Caki2 (cell line): ENCODE measurements around the gene CCDC85C. TPM values are rescaled to one million over a fixed set of nuclear protein-coding genes. Genes with fewer than 3 reads are reported as not detected.

ENCODE experiments used
- DNase-seq: peaks from one replicate; pipeline ENCODE4 v3.0.0-alpha.2; 2015; ENCODE audit warnings: low read depth
- in situ Hi-C: cut with HindIII; loops from 2 replicates; pipeline ENCODE4 v1.10.0; 2016; ENCODE audit warnings: low sequenced_read_pairs, low pct_unique_long_range_greater_than_20kb, mixed read lengths
- total RNA-seq: library from RNA; depleted of rRNA; stranded (reverse); fragments of >200 nt; shearing (Covaris generic); gene quantifications from 2 replicates; pipeline ENCODE4 v1.2.3, GENCODE V29; 2014; ENCODE audit warnings: low replicate concordance

The CCDC85C gene
- total RNA-seq, 1 experiment from 2014 or later, result 21.6 TPM

DNA sequence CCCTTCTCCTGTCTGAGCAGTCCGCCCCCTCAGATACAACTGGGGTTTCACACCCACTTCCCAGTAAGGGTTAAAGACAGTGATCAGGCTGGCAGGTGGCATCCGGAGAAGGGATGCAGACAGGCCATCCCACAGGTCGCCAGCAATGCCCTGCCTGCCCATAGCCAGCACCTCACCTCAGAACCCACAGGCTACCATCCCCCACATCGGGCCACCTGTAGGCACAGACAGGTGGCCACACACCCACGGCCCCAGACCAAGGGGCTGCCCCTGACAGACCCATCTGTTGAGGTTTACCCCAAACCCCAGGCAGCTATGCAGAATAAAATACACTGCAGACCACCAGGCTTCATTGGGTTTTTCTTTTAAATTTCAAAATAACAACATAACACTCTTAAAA, 65.3 kb downstream of the CCDC85C start:
- no peak for DNase-seq
- in situ Hi-C loops, result no loop called here

DNA sequence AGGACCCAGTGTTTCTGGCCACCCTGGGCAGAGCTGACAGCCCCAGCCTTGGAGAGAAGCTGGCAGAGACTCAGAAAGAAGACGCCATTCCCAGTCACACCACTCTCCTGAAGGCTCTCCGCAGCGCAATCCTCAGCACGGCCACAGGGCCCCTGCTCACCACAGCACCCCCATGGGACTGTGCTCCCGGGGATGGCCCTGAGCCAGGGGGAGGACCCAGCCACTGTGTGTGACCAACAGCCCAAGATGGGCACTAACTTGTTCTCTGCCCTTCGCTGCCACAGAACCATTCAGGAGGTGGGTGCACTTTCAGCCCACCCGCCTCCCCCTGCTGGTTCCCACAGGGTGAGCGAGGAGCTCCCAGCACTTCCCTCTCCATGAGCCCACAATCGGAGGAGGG, 65.7 kb downstream of the CCDC85C start:
- no peak for DNase-seq
- in situ Hi-C loops, result no loop called here

DNA sequence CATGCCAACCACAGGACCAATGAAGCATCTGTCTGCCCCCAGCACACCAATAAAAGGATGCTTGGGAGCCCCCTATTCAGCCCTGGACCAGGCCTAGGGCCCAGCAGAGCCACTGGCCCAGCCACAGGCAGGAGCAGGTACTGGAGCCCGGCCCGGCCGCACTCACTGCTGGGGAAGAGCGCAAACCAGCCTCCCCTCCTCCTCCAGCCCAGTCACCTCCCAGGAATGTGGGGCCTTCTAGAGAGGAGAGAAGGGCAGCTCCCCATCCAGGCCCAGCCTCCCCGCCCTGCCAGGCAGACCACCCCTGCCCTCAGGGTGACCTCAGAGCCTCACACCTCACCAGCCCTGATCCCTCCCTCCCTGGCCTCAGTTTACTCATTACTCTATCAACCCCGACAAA, 66.6 kb downstream of the CCDC85C start:
- in situ Hi-C loops, result no loop called here

DNA sequence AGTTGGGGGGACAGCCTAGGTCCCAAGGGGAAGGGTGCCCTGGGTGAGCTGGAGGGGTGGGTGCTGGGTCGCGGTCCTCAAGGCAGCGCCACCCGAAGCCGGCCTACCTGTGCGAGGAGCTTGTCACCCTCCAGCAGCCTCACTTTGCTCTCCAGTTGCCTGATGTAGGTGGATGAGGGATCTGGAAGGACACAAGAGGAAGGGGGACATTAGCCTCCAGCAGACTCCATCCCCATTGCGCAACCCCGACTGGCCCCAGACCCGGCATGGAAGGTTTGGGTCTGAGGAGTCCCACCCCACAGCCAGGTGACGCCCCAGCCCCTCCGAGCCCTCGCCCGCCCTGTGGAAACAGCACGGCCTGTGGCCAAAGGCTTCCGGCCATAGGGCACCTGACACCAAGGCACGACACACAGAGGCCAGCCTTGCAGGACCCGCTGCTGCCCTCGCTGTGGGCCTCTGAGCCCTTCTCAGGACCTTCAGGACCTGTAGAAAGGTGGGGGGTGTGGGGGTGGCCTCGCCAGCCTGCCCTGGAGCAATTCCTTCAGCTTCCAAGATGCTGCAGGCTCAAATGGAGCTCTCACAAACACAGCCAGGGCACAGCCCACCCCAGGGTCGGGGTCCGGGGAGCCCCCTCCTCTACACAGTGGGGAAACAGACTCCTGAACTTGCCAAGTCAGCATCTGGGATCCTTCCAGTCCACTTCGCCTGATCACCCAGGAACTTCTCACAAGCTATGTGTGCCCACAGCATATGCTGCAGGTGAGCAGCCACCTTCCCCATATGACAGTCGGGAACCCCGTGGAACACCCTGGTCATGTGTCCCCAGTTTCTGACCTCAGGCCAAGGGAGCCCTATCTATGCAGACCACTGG, 67.9 kb downstream of the CCDC85C start:
- no peak for DNase-seq

More for the DNA sequence above, 66.6 kb downstream of the CCDC85C start:
- DNase-seq, result peak; percentile 11

DNA sequence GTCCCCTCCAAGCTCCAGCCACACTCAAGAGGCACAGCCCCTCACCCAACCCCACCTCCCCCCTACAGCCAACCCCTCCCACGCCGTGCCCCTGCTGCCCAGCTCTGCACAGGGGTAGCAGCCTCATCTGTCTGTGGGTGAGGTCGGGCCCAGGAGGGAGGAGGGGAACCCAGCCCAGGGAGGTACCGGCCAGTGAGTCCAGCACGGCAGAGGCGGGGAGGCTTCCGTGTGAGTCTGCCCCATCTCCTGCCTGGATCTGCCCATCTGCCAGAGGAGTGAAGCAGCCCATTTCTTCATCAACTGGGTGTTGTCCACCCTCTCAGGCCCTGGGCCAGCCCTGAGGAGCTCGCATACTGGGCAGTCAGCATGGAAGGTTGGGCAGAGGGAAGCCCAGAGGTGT, 68.6 kb downstream of the CCDC85C start:
- DNase-seq, result no peak
- in situ Hi-C loops, result no loop called here

More for the DNA sequence above, 67.9 kb downstream of the CCDC85C start:
- in situ Hi-C loops, result no loop called here

DNA sequence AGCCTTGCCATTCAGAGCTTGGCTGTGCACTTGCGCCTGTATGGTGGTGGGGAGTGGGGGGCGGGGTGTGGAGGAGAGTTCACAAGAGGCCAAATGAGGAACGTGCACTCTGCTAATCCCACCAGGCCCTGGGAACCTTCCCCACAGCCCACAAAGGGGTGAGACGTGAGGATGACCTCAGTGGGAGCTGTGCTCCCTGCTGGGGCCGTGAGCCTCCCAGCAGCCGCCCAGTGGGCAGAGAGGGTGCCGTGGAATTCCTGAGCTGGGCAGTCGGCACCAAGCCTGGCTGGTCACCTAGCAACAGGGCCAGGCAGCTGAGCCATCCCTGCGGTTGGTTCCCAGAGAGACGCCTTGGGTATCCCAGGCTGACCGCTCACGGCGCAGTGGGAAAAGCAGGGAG, 69.1 kb downstream of the CCDC85C start:
- in situ Hi-C loops, result no loop called here
- no peak for DNase-seq

DNA sequence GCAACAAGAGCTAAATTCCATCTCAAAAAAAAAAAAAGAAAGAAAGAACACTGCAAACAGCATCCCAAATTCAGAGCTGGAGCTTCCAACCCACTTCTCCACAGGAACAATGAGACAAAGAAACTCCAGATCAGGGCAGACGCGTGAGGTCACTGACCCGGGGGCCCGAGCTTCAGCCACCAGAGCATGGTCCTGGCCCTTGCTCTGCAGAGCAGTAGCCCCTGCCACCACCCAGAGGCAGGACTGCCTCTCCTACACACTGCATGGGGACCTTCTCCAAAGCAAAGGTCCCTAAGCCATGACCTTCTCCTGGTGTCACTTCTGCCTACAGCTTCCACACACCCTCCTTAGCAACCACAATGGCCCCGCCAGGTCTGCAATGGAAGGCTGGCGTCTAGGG, 69.7 kb downstream of the CCDC85C start:
- in situ Hi-C loops, result no loop called here
- DNase-seq, result no peak

DNA sequence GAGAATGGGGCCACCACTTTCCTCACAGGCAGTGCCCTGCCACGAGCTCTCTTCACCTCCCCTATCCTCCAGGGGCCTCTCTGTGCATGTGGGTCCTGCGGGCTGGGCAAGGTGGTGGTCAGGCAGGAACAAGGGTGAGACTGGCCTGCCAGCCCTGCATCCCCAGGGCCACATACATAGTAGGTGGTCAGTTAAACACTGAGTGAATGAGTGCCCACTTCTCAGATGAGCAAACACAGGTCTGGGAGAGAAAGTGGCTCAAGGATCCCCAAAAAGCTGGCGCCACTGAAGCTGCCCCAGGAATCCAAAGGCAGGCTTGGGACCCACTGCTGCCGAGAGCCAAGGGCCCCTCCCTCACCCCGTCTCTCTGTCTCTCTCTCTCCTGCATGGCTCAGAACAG, 71.7 kb downstream of the CCDC85C start:
- no peak for DNase-seq
- in situ Hi-C loops, result no loop called here

DNA sequence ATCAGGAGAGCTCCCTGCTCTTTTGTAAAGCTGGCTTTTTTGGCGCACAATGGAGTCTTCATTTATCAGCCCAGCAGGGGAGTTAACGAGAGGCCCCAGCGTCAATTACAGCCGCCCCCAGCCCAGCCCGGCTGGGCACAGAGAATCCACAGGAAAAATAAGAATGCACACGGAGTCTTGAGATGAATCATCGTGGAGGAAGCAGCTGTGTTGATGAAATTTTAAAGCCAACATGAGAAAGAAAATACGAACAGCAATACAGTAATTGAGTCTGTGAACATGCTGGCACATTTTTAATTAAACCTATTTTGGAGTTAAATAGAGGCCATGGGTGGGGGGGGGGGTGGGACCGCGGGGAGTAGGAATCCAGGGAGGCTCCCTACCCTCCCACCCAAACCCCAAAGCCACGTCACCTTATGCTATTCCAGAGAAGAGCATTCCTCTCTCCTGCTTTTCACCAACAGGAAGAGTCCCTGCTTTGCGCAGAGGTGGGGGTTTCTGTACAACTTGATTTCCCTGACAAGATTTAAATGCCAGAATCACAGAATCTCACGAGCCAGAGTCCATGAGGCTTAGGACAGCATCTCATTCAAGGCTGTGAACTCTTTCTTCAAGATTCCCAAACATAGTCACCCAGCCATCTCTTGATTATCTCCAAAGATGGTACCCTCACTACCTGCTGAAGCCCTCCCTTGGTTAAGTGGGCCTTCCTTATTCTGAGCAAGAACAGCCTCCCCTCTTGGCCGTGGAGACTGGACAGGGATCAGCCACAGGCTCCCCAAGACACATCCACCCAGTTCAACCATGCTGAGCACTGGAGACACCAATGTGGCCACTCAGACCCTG, 72.5 kb downstream of the CCDC85C start:
- in situ Hi-C loops, result no loop called here
- DNase-seq, result no peak

DNA sequence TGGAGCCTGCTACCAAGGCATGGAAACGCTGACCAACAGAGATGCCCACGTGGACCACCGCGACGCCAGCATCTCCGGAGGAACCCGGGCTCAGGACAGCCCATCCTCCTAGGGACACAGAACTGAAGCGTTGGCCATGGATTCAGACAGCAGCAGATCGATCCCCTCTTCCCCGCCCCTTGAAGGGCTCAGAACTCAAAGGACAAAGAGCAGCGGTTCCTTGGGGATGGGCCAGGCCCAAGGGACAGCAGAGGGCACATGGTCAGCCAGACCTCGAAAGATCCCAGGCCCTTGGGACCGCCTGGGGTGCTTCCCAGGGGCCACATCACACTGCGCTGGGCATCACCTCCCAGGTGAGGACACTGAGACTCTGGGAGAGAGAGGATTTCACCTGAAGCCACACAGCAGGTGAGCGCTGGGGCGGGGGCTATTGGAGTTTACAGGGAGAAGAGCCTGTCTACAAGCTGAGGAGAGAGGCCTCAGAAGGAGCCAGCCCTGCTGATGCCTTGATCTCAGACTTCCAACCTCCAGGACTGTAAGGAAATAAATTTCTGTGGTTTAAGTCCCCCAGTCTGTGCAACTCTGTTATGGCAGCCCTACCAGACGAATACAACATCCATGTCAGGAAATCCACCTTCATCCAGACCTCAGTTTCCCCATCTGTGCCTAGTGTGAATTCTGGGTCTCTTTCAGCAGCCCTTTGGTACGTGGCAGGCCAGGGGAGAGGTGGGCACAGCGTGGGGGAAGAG, 73.4 kb downstream of the CCDC85C start:
- in situ Hi-C loops, result no loop called here
- DNase-seq, result no peak

DNA sequence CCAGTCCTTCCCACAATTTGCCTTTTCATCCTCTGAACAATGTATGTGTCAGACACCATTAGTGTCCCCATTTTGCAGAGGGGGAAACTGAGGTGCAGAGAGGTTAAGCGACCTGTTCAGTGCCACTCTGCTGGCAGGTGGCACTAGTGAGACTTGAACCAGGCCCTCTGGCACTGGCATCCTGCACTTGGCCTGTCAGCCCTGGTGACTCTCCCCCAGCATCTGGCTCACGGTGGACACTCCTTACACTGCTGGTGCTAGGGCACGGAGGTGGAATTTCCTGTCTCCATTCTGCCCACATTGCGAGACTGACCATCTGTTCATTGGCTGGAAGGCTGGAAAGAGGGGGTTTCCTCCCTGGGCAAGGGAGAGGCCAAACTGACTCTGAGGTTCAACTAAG, 74.1 kb downstream of the CCDC85C start:
- in situ Hi-C loops, result no loop called here
- DNase-seq, result no peak

DNA sequence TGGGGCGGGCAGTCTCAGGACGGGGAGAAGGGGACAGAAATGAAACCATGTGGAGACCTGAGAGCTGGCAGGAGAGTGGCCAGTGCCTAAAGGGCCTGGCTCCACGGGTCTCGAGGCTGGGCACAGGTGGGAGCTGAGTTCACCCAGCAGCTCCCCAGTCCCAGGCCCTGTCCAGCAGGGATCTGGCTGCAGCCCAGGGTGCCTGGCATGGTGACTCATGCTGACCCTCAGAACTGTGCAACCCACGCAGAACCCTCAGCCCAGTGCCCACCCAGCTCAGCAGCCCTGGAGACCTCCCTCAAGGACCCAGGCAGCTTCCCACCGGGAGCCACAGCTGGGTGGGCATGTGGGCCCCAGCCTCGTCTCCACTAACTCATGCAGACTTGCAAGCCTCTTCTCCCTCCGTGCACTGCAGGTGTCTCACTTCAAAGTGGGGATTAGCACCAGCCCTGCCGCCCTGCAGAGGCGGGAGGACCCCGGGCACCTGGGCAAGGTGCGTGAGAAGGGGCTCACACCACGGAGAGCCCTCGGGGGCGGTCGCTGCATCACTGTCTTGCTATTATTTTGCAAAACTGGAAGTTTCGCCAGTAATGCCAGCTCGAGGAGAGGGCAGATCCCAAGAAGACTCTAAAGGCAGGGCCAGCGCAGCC, 76.5 kb downstream of the CCDC85C start:
- in situ Hi-C loops, result no loop called here
- no peak for DNase-seq

DNA sequence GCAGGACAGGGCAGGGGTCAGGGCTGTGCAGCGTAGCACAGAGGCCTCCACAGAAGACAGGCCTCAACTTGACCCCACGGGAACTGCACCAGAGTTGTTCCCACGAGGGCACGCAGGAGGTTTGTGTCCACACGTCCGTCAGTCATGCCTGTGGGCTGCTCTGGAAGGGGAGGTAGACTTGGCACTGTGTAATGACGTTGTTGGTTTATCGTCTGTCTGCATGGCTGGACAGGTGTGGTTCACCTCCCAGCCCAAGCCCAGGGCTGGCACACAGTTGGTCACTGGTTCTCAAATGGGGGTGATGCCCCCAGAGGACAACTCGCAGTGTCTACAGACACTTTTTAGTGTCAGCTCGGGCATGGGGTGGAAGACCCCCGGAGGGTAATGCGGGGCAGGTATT, 77.0 kb downstream of the CCDC85C start:
- no peak for DNase-seq
- in situ Hi-C loops, result no loop called here

DNA sequence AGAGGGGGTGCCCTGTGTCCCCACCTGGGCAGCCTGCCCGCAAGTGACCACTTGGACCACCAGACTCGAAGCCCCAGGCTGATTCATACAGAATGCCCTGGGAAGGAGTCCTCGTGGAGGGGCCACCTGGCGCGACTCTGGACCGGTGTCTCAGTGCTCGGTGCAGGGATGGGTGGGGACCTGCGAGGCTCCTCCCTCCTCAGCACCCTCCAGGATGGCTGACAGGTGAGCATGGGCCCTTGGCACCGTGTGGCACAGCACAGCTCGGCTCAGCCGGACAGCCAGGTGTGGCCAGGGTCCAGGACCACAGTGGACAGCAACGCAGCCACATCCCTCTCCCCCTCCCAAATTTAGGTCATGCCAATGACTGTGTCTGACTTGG, 78.3 kb downstream of the CCDC85C start:
- in situ Hi-C loops, result no loop called here
- DNase-seq, result no peak

DNA sequence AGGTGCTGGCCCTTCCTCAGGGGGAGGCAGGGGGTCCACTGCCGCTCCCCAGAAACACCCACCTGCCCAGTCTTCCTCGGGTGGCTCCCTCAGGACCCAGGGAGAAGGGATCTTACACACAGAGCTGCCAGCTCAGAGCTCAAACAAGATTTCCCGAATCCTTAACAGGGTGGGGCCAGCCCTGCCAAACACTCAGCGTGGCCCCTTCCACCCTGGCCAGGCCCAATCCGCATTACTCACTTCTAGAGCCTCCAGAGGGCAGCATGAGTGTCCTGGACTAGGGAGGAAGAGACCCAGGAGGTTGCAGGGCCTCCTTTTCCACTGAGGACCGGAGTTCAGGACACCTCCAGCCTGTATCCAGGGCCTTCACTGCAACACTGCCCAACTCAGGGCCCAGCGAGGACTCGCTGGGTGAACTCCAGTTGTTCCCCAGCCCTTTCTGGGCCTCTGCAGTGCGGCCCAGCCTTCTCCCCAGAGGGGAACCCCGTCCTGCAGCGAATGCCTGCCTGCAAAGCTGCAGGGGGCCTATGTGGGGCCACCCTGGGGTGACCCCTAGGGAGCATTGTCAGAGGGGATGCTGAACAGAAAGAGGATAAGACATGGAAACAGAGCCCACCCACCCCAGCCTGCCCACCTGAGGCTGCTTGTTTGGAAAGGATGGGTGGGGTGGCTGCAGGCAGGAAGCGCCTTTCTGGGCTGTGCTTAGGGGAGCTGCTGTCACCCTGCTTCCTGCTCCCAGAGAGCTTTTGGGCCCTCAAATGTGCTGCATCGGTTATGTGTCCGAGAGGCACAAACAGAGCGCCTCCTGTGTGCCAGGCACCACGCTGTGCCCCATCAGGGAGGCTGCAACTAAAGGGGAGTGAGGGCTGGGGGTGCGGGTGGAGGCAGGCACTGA, 79.0 kb downstream of the CCDC85C start:
- in situ Hi-C loops, result no loop called here
- DNase-seq, result no peak

DNA sequence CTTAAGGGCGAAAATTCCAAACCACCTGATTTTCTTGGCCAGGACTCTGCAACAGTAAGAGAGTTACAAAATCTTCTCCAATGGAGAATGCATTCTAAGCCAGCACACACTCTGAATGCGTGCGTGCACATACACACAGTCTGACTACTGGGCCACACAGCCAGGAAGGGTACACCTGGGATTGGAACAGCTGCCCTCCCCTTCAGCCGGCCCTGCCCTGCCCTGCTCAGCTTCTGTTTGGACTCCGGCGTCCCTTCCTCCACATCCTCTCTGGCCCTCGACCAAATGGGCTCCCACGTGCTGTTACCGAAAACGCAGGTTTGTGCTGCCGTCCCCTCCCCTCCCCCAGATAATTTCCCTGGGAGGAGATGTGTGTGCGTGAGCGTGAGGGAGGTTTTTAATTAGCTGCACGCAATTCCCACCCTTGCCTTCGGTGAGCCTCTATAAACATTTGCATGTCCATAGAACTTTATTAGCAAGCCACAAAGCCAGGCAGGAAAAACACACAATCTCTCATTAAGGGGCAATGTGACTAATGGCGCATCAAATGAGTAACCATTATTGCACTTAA, 79.8 kb downstream of the CCDC85C start:
- in situ Hi-C loops, result no loop called here
- DNase-seq, result no peak

DNA sequence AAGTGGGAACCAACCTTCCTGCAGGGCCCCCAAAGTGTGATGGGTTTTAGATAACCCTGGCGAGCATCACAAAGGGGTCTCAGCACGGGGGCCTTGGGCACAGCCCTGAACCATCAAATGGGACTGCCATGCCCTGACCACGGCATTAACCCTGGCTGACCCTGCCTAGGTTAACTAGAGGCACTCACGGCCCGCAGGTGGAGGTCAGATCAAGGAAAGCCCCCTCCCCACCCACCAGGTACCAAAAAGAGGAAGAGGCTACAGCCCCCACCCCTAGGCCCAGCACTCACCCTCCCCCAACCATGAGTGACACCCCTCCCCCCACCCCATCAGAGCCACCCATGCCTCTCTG, 80.3 kb downstream of the CCDC85C start:
- DNase-seq, result no peak
- in situ Hi-C loops, result no loop called here
